Measurements from ENCODE around the gene AADAC.
"Not testable (repeated sequence)": the region's sequence is repeated elsewhere in the genome, so short reads cannot be mapped to it uniquely, and the experiment has no call there.

AADAC gene
- 0 reads per million in 4 experiments for total RNA-seq

GRCh38 chr3:151813799-151814198 lies at the start of gene AADAC:
Gene AADAC (plus strand): TSS chr3:151814116. CDS start chr3:151814163, 47 bp downstream.
- no peak for DNase-seq

GRCh38 chr3:151764699-151765098 lies 49.2 kb upstream of the AADAC start:
- not testable (repeated sequence) for DNase-seq

GRCh38 chr3:151765685-151766084 lies 48.2 kb upstream of the AADAC start:
- DNase-seq = no peak

- no peak for DNase-seq
Measured at GRCh38 chr3:151766454-151766853, 47.5 kb upstream of the AADAC start.

GRCh38 chr3:151768393-151768930 lies 45.5 kb upstream of the AADAC start:
- no peak for DNase-seq

- DNase-seq = no peak
Measured at GRCh38 chr3:151769175-151769574, 44.7 kb upstream of the AADAC start.

GRCh38 chr3:151770956-151771355 lies 43.0 kb upstream of the AADAC start:
- DNase-seq = no peak

GRCh38 chr3:151772825-151773480 lies 41.0 kb upstream of the AADAC start:
- DNase-seq = no peak

- DNase-seq = no peak
Measured at GRCh38 chr3:151774235-151774634, 39.7 kb upstream of the AADAC start.

- no peak for DNase-seq
Measured at GRCh38 chr3:151774910-151775309, 39.0 kb upstream of the AADAC start.

- no peak for DNase-seq
Measured at GRCh38 chr3:151775314-151776258, 38.3 kb upstream of the AADAC start.

GRCh38 chr3:151776259-151776740 lies 37.6 kb upstream of the AADAC start:
- no peak for DNase-seq

GRCh38 chr3:151777880-151778279 lies 36.0 kb upstream of the AADAC start:
- DNase-seq = no peak

GRCh38 chr3:151787626-151788025 lies 26.3 kb upstream of the AADAC start:
- no peak for DNase-seq

GRCh38 chr3:151788401-151788800 lies 25.5 kb upstream of the AADAC start:
- no peak for DNase-seq

- DNase-seq = no peak
Measured at GRCh38 chr3:151789853-151790463, 24.0 kb upstream of the AADAC start.

GRCh38 chr3:151790763-151791162 lies 23.2 kb upstream of the AADAC start:
- not testable (repeated sequence) for DNase-seq

- DNase-seq = no peak
Measured at GRCh38 chr3:151792411-151792810, 21.5 kb upstream of the AADAC start.

- DNase-seq = no peak
Measured at GRCh38 chr3:151793636-151794035, 20.3 kb upstream of the AADAC start.

- no peak for DNase-seq
Measured at GRCh38 chr3:151794080-151794479, 19.8 kb upstream of the AADAC start.

- DNase-seq = no peak
Measured at GRCh38 chr3:151795276-151795675, 18.6 kb upstream of the AADAC start.

- DNase-seq = no peak
Measured at GRCh38 chr3:151796105-151796680, 17.7 kb upstream of the AADAC start.

- DNase-seq = no peak
Measured at GRCh38 chr3:151798466-151798865, 15.4 kb upstream of the AADAC start.
